OCI-LY7 (cell line): ENCODE data around the gene IRAK1.

Experiments used
- CTCF ChIP-seq: fragments of 200-600 bp; sonication (generic); conservative IDR thresholded peaks from 2 replicates; pipeline ENCODE4 v1.5.1; 2014; ENCODE audit warnings: mild to moderate bottlenecking, antibody characterized with exemption, low read length, moderate library complexity, mixed read lengths
- EZH2phosphoT487 ChIP-seq: fragments of 200-600 bp; sonication (generic); IDR thresholded peaks from 2 replicates; pipeline ENCODE4 v1.6.1; 2018; ENCODE audit warnings: low read depth, borderline replicate concordance, mild to moderate bottlenecking, mixed run types, antibody characterized with exemption, low read length, moderate library complexity, mixed read lengths

GRCh38 chrX:154015581-154016264 is 4.0 kb downstream of the IRAK1 start:
- no peak for TF ChIP-seq CTCF
- TF ChIP-seq EZH2phosphoT487: no peak
